HCT116 (cell line): ENCODE data around the gene C5orf52.

Source experiments
- CTCF ChIP-seq, 3 experiments: fragments of 200-600 bp in 1 of 3; sonication (generic) in 1 of 3; IDR thresholded peaks in 2 of 3; conservative IDR thresholded peaks in 1 of 3; 2 replicates each; pipeline ENCODE4 v1.5.1; 2012 to 2017; ENCODE audit warnings: low read depth in 2 of 3, low read length in 2 of 3, antibody characterized with exemption in 1 of 3, borderline replicate concordance in 1 of 3, control low read depth in 1 of 3, mild to moderate bottlenecking in 1 of 3, mixed read lengths in 1 of 3, mixed run types in 1 of 3, moderate library complexity in 1 of 3; ENCODE audit not compliant: insufficient read depth in 1 of 3
- MAX ChIP-seq: IDR thresholded peaks from 2 replicates; pipeline ENCODE4 v1.6.1; 2012

- no peak for TF ChIP-seq CTCF (IDR thresholded peaks at IDR 0.05 in 2 of 3, conservative IDR thresholded peaks at IDR 0.05 in 1 of 3; ENCODE audit: borderline replicate concordance in 1 of 3, insufficient read depth in 1 of 3, low read depth in 2 of 3, low read length in 2 of 3)
- TF ChIP-seq MAX: no peak
Measured at GRCh38 chr5:157657516-157657915, 13.8 kb upstream of the C5orf52 start.
